ENCODE results near the gene MAGEA6.
"Not testable (repeated sequence)": the region's sequence is repeated elsewhere in the genome, so short reads cannot be mapped to it uniquely, and the experiment has no call there.

Gene MAGEA6

DNA sequence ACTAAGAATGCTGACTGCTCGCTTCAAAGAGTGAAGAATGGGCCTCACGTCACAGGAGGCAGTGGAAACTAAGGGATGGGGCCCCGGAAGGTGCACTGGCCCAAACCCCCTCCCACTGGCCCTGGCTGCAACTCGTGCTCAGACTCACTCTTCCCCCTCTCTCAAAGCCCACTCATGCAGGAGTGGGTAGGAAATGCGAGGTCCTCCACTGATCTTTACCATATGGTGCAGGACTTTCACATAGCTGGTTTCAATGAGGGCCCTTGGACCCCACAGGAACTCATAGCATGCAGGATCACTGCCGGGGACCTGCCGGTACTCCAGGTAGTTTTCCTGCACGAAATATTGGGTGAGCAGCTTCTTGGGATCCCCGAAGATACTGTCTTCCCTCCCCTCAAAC lies 2.9 kb downstream of the MAGEA6 start:
- H3K36me3 ChIP-seq (ENCODE audit: control insufficient read depth, insufficient read depth, low read length); H3K4me1 ChIP-seq (ENCODE audit: control insufficient read depth, insufficient read depth, low read length, poor library complexity, severe bottlenecking); H3K9me3 ChIP-seq (ENCODE audit: control insufficient read depth, low read length); H3K4me3 ChIP-seq (ENCODE audit: extremely low read depth, insufficient read depth, low read length, poor library complexity, severe bottlenecking); H3K27ac ChIP-seq (ENCODE audit: low read depth, low read length, severe bottlenecking): not testable (repeated sequence)
- WGBS, 2 experiments (ENCODE audit: insufficient coverage in 2 of 2): 80 to 95% methylated on average over 1 to 5 of the region's 9 CpGs

DNA sequence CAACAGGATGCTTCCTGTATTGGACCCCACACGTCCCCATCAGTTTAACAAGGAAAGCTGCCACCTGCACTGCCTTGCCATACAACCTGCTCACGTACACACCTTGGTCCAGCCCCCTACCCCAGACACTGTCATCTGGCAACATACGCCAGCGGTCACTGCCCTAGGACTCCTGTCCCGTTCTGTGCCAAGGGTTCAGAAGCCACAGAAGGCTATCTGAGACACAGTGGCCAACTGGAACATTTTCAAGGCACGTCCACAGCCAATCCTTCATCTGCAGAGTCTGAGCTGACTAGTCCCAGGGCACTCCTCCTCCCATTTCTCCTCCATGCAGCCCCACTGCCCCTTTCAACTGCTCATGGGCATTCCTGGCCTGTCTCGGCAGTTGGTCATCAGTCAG lies 7.9 kb downstream of the MAGEA6 start:
- not testable (repeated sequence) for H3K27ac ChIP-seq (ENCODE audit: low read depth, low read length, severe bottlenecking); H3K4me3 ChIP-seq (ENCODE audit: extremely low read depth, insufficient read depth, low read length, poor library complexity, severe bottlenecking); H3K4me1 ChIP-seq (ENCODE audit: control insufficient read depth, insufficient read depth, low read length, poor library complexity, severe bottlenecking); H3K36me3 ChIP-seq (ENCODE audit: control insufficient read depth, insufficient read depth, low read length); H3K9me3 ChIP-seq (ENCODE audit: control insufficient read depth, low read length)
- WGBS, 2 experiments (ENCODE audit: insufficient coverage in 2 of 2): no CpG with 5 or more reads among the region's 7 CpGs

DNA sequence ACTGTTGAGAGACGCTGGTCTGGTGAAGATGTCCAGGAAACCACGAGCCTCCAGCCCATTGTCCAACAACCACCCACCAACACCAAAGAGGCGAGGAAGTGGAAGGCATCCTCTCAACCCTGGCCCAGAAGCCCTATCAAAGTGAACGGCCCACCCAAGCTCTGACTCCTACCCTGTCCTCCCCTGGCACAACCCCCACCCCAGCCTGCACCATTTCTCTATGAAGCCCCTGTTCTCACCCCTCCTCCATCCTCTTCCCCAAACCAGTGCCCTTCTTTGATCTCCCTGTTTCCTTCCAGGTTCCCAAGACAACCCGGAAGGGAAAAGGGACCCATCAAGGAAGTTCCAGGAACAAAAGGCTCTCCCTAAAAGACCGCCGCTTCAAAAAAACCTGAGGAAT lies 9.9 kb downstream of the MAGEA6 start:
- H3K4me1 ChIP-seq (ENCODE audit: control insufficient read depth, insufficient read depth, low read length, poor library complexity, severe bottlenecking); H3K9me3 ChIP-seq (ENCODE audit: control insufficient read depth, low read length); H3K27ac ChIP-seq (ENCODE audit: low read depth, low read length, severe bottlenecking); H3K4me3 ChIP-seq (ENCODE audit: extremely low read depth, insufficient read depth, low read length, poor library complexity, severe bottlenecking); H3K36me3 ChIP-seq (ENCODE audit: control insufficient read depth, insufficient read depth, low read length): not testable (repeated sequence)
- WGBS, 2 experiments (ENCODE audit: insufficient coverage in 2 of 2): no CpG with 5 or more reads among the region's 7 CpGs

DNA sequence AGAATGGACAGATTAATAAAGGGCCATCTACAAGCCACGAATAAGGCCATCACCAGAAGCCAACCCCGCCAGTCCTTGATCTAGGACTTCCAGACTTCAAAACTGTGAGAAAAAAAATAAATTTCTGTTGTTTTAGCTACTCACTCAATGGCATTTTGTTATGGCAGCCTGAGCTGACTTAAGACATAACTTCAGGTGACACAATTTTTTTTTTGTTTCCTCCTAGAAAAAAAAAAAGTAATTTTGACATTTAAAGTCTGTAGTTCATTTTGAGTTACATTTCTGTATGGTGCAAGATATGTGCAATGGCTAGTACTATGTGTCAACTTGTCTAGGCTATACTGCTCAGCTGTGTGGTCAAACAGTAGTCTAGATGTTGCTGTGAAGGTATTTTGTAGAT lies 10.6 kb downstream of the MAGEA6 start, which contains the start of gene CSAG3:
Gene CSAG3 (plus strand): TSS at position 301 of the 400 bp plus-strand sequence.
- not testable (repeated sequence) for H3K4me1 ChIP-seq (ENCODE audit: control insufficient read depth, insufficient read depth, low read length, poor library complexity, severe bottlenecking); H3K9me3 ChIP-seq (ENCODE audit: control insufficient read depth, low read length); H3K4me3 ChIP-seq (ENCODE audit: extremely low read depth, insufficient read depth, low read length, poor library complexity, severe bottlenecking); H3K36me3 ChIP-seq (ENCODE audit: control insufficient read depth, insufficient read depth, low read length); H3K27ac ChIP-seq (ENCODE audit: low read depth, low read length, severe bottlenecking)
- WGBS, 2 experiments (ENCODE audit: insufficient coverage in 2 of 2): no CpG with 5 or more reads among the region's 2 CpGs

DNA sequence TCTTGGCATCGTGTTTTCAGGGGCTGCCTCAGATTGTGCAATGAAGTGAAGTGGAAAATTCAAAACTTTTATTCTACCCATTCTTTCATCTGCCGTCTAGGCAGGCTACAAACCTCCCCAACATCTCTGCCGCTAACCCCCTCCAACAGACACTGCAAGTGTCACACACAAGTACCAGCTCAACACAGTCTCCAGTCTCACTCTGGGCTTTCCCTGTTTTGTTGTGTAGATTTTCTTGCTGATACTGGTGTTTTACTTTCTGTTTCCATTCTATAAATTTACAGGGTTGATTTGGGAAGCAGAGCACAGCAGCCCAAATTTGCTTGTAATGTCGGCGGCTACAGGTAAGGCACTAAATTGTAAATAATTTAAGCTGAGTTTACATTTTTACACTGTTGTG lies 14.6 kb downstream of the MAGEA6 start:
- not testable (repeated sequence) for H3K36me3 ChIP-seq (ENCODE audit: control insufficient read depth, insufficient read depth, low read length); H3K4me1 ChIP-seq (ENCODE audit: control insufficient read depth, insufficient read depth, low read length, poor library complexity, severe bottlenecking); H3K27ac ChIP-seq (ENCODE audit: low read depth, low read length, severe bottlenecking); H3K9me3 ChIP-seq (ENCODE audit: control insufficient read depth, low read length); H3K4me3 ChIP-seq (ENCODE audit: extremely low read depth, insufficient read depth, low read length, poor library complexity, severe bottlenecking)
- no CpG with 5 or more reads among the region's 5 CpGs for WGBS, 2 experiments (ENCODE audit: insufficient coverage in 2 of 2)

DNA sequence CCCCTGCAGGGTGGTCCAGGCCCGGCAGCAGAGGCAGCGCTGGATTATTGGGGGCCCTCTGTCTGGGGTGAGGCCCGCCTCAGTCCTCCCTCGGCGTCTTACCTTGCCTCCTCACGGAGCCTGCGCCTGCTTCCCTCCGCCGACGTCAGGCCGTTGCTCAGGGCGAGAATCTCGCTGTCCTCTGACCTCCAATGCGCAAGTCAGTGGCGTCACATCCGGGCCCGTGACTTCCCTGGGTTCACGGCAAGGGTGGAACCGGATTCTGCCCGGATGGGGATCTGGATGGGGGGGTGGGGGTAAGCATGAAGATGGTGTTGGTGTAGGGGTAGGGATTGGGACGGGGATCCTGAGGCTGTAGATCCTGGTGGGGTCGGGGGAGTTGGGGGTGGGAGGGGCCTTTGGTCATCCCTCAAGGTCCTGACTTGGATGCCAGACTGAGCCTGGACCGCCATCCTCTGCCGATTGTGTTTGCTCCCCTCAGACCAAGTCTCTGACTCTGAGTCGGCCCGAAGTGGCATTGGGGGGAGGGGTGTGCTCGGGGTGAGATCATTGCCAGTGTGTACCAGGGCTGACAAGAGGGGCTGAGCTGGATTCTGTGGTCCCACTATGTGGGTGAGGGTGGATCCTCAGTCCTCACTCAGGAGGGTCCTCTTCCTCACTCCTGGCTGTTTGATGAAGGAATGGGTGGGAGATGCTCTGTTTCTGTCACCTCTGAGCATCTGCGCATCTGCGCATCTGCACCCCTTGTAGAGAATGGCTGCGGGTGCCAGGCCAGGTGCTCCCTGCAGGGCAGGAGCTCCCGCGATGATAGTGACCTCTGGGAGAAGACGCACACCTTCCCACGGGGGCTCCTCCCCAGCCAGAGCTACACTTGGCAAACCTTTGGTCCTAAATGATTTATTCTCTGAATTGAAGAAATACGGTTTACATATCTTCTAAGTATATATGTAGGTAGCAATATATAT lies 15.5 kb downstream of the MAGEA6 start, which contains the start of gene MAGEA2:
Gene MAGEA2 (minus strand): TSS at position 157 of the 965 bp plus-strand sequence. CDS start 2,479 bp downstream, outside the sequence.
- H3K4me3 ChIP-seq (ENCODE audit: extremely low read depth, insufficient read depth, low read length, poor library complexity, severe bottlenecking); H3K4me1 ChIP-seq (ENCODE audit: control insufficient read depth, insufficient read depth, low read length, poor library complexity, severe bottlenecking); H3K36me3 ChIP-seq (ENCODE audit: control insufficient read depth, insufficient read depth, low read length); H3K27ac ChIP-seq (ENCODE audit: low read depth, low read length, severe bottlenecking); H3K9me3 ChIP-seq (ENCODE audit: control insufficient read depth, low read length): not testable (repeated sequence)
- WGBS, 2 experiments (ENCODE audit: insufficient coverage in 2 of 2): no CpG with 5 or more reads among the region's 35 CpGs

DNA sequence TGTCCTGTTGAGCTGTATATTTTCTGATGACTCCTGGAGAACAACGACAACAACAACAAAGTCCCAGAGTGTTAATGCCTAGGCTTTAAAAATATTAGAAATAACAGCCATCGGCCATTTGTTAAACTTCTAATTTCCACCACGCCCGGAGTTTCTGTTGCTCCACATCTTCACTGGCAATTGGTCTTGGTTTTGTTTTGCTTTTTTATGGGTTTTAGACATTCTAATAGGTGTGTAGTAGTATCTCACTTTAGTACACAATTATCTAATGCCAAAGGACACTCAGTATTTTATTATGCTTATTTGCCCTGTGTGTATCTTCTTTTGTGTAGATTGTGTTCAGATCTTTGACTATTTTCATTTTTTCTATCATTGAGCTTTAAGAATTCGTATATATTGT lies 30.9 kb downstream of the MAGEA6 start:
- no peak overlapping the region for H3K27ac ChIP-seq (ENCODE audit: low read depth, low read length, severe bottlenecking)
- no peaks in the 10 kb centered on the region for H3K36me3 ChIP-seq (ENCODE audit: control insufficient read depth, insufficient read depth, low read length)
- no peaks in the 10 kb centered on the region for H3K9me3 ChIP-seq (ENCODE audit: control insufficient read depth, low read length)
- no peak overlapping the region for H3K4me3 ChIP-seq (ENCODE audit: extremely low read depth, insufficient read depth, low read length, poor library complexity, severe bottlenecking)
- no peaks in the 10 kb centered on the region for H3K4me1 ChIP-seq (ENCODE audit: control insufficient read depth, insufficient read depth, low read length, poor library complexity, severe bottlenecking)
- no CpG with 5 or more reads among the region's 5 CpGs for WGBS, 2 experiments (ENCODE audit: insufficient coverage in 2 of 2)

DNA sequence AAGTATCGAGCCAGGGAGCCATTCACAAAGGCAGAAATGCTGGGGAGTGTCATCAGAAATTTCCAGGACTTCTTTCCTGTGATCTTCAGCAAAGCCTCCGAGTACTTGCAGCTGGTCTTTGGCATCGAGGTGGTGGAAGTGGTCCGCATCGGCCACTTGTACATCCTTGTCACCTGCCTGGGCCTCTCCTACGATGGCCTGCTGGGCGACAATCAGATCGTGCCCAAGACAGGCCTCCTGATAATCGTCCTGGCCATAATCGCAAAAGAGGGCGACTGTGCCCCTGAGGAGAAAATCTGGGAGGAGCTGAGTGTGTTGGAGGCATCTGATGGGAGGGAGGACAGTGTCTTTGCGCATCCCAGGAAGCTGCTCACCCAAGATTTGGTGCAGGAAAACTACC lies 33.0 kb downstream of the MAGEA6 start:
- H3K36me3 ChIP-seq (ENCODE audit: control insufficient read depth, insufficient read depth, low read length); H3K27ac ChIP-seq (ENCODE audit: low read depth, low read length, severe bottlenecking); H3K4me3 ChIP-seq (ENCODE audit: extremely low read depth, insufficient read depth, low read length, poor library complexity, severe bottlenecking); H3K9me3 ChIP-seq (ENCODE audit: control insufficient read depth, low read length); H3K4me1 ChIP-seq (ENCODE audit: control insufficient read depth, insufficient read depth, low read length, poor library complexity, severe bottlenecking): not testable (repeated sequence)
- WGBS, 2 experiments (ENCODE audit: insufficient coverage in 2 of 2): 94 to 97% methylated on average over 3 to 11 of the region's 12 CpGs

DNA sequence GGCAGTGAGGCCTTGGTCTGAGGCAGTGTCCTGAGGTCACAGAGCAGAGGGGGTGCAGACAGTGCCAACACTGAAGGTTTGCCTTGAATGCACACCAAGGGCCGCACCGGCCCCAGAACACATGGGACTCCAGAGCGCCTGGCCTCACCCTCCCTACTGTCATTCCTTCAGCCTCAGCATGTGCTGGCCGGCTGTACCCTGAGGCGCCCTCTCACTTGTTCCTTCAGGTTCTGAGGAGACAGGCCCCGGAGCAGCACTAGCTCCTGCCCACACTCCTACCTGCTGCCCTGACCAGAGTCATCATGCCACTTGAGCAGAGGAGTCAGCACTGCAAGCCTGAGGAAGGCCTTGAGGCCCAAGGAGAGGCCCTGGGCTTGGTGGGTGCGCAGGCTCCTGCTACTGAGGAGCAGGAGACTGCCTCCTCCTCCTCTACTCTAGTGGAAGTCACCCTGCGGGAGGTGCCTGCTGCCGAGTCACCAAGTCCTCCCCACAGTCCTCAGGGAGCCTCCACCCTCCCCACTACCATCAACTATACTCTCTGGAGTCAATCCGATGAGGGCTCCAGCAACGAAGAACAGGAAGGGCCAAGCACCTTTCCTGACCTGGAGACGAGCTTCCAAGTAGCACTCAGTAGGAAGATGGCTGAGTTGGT lies 33.5 kb downstream of the MAGEA6 start:
- Histone ChIP-seq H3K27ac (ENCODE audit: low read depth, low read length, severe bottlenecking) (no peak overlapping the region), H3K4me1 (ENCODE audit: control insufficient read depth, insufficient read depth, low read length, poor library complexity, severe bottlenecking) (no peaks in the 10 kb centered on the region), H3K4me3 (ENCODE audit: extremely low read depth, insufficient read depth, low read length, poor library complexity, severe bottlenecking) (no peak overlapping the region), H3K9me3 (ENCODE audit: control insufficient read depth, low read length) (no peaks in the 10 kb centered on the region), H3K36me3 (ENCODE audit: control insufficient read depth, insufficient read depth, low read length) (no peaks in the 10 kb centered on the region)
- 68 to 80% methylated on average over 1 to 6 of the region's 12 CpGs for WGBS, 2 experiments (ENCODE audit: insufficient coverage in 2 of 2)

DNA sequence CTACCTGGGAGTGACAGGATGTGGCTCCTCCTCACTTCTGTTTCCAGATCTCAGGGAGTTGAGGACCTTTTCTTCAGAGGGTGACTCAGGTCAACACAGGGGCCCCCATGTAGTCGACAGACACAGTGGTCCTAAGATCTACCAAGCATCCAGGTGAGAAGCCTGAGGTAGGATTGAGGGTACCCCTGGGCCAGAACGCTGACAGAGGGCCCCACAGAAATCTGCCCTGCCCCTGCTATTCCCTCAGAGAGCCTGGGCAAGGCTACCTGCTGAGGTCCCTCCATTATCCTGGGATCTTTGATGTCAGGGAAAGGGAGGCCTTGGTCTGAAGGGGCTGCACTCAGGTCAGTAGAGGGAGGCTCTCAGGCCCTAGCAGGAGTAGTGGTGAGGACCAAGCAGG lies 34.4 kb downstream of the MAGEA6 start:
- Histone ChIP-seq H3K36me3 (ENCODE audit: control insufficient read depth, insufficient read depth, low read length) (no peaks in the 10 kb centered on the region), H3K27ac (ENCODE audit: low read depth, low read length, severe bottlenecking) (no peak overlapping the region), H3K9me3 (ENCODE audit: control insufficient read depth, low read length) (no peaks in the 10 kb centered on the region), H3K4me1 (ENCODE audit: control insufficient read depth, insufficient read depth, low read length, poor library complexity, severe bottlenecking) (no peaks in the 10 kb centered on the region), H3K4me3 (ENCODE audit: extremely low read depth, insufficient read depth, low read length, poor library complexity, severe bottlenecking) (no peak overlapping the region)
- WGBS, 2 experiments (ENCODE audit: insufficient coverage in 2 of 2): 100% methylated on average over 1 of the region's 2 CpGs; no CpG with 5 or more reads in 1 of the 2 experiments

All from mesodermal cell (in vitro differentiated cells).